Astrocyte (in vitro differentiated cells and primary cell): ENCODE results near the gene ADH7.

Experiments used
- CTCF ChIP-seq: IDR thresholded peaks from 2 replicates; pipeline ENCODE4 v1.5.1; 2011; ENCODE audit warnings: low read depth, mild to moderate bottlenecking, inconsistent platforms, low read length, moderate library complexity; ENCODE audit not compliant: insufficient read depth
- EZH2 ChIP-seq: IDR thresholded peaks from 2 replicates; pipeline ENCODE4 v1.6.1; 2012; ENCODE audit warnings: mild to moderate bottlenecking, low read length, inconsistent platforms; ENCODE audit not compliant: insufficient read depth

- TF ChIP-seq EZH2, result no peak
- no peak for TF ChIP-seq CTCF
Observed at GRCh38 chr4:99436976-99437722, 2.0 kb upstream of the ADH7 start.
